A549 (cell line): ENCODE data around the gene ALG6.
"Not testable (repeated sequence)": the region's sequence is repeated elsewhere in the genome, so short reads cannot be mapped to it uniquely, and the experiment has no call there.

Experiments used
- HEYL ChIP-seq: fragments of 250-450 bp; sonication (Bioruptor Pico); IDR thresholded peaks from 2 replicates; pipeline ENCODE4 v1.8.0; 2021; ENCODE audit warnings: mild to moderate bottlenecking, moderate library complexity
- JUN ChIP-seq, 2 experiments: fragments of >200 bp; sonication (Bioruptor Twin); formaldehyde crosslinking; IDR thresholded peaks; 2 replicates in 1 of 2; 3 replicates in 1 of 2; pipeline ENCODE4 v1.6.1; 2016 to 2017
- POLR2A ChIP-seq: IDR thresholded peaks from 2 replicates; pipeline ENCODE4 v1.6.1; 2012; ENCODE audit warnings: mild to moderate bottlenecking, low read length
- SMC3 ChIP-seq: fragments of >200 bp; sonication (Bioruptor Twin); formaldehyde crosslinking; IDR thresholded peaks from 3 replicates; pipeline ENCODE4 v1.6.1; 2018; ENCODE audit warnings: inconsistent platforms
- TF ChIP-seq, protein P1 (sequence below): IDR thresholded peaks from 2 replicates; pipeline ENCODE4 v1.6.1; 2012
- TF ChIP-seq, protein P2 (sequence below): fragments of >200 bp; sonication (Bioruptor Twin); formaldehyde crosslinking; IDR thresholded peaks from 3 replicates; pipeline ENCODE4 v1.5.1; 2016
- TF ChIP-seq, protein P3 (sequence below): fragments of >200 bp; sonication (Bioruptor Twin); formaldehyde crosslinking; IDR thresholded peaks from 3 replicates; pipeline ENCODE4 v1.6.1; 2016

DNA sequence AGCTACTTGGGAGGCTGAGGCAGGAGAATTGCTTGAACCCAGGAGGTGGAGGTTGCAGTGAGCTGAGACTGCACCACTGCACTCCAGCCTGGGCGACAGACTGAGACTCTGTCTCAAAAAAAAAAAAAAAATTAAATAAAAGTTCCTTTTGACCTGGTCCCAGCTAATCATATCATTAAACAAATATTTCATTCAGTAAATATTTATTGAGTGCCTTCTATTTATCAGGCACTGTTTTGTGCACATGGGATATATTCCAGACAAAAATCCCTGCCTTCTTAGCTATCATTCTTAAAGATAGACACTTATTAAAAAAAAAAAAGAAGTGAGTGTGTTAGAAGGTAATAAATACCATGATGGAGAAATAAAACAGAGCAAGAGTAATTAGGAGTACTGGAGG is 53.3 kb downstream of the ALG6 start:
- TF ChIP-seq, protein P1, sequence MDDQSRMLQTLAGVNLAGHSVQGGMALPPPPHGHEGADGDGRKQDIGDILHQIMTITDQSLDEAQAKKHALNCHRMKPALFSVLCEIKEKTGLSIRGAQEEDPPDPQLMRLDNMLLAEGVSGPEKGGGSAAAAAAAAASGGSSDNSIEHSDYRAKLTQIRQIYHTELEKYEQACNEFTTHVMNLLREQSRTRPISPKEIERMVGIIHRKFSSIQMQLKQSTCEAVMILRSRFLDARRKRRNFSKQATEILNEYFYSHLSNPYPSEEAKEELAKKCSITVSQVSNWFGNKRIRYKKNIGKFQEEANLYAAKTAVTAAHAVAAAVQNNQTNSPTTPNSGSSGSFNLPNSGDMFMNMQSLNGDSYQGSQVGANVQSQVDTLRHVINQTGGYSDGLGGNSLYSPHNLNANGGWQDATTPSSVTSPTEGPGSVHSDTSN: not testable (repeated sequence)
- TF ChIP-seq, protein P2, sequence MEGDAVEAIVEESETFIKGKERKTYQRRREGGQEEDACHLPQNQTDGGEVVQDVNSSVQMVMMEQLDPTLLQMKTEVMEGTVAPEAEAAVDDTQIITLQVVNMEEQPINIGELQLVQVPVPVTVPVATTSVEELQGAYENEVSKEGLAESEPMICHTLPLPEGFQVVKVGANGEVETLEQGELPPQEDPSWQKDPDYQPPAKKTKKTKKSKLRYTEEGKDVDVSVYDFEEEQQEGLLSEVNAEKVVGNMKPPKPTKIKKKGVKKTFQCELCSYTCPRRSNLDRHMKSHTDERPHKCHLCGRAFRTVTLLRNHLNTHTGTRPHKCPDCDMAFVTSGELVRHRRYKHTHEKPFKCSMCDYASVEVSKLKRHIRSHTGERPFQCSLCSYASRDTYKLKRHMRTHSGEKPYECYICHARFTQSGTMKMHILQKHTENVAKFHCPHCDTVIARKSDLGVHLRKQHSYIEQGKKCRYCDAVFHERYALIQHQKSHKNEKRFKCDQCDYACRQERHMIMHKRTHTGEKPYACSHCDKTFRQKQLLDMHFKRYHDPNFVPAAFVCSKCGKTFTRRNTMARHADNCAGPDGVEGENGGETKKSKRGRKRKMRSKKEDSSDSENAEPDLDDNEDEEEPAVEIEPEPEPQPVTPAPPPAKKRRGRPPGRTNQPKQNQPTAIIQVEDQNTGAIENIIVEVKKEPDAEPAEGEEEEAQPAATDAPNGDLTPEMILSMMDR: not testable (repeated sequence)
- not testable (repeated sequence) for TF ChIP-seq HEYL; POLR2A; JUN (IDR thresholded peaks at IDR 0.05); SMC3
- TF ChIP-seq, protein P3, sequence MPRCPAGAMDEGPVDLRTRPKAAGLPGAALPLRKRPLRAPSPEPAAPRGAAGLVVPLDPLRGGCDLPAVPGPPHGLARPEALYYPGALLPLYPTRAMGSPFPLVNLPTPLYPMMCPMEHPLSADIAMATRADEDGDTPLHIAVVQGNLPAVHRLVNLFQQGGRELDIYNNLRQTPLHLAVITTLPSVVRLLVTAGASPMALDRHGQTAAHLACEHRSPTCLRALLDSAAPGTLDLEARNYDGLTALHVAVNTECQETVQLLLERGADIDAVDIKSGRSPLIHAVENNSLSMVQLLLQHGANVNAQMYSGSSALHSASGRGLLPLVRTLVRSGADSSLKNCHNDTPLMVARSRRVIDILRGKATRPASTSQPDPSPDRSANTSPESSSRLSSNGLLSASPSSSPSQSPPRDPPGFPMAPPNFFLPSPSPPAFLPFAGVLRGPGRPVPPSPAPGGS: not testable (repeated sequence)
